Nephron progenitor cell (in vitro differentiated cells): ENCODE results near the gene KLC4.

ENCODE experiments used
- DNase-seq: peaks from one replicate; pipeline ENCODE4 v3.0.0; 2021
- H3K27ac Mint-ChIP-seq: 2 replicates; pipeline ENCODE4 v1.8.0; 2021; ENCODE audit warnings: mild to moderate bottlenecking, moderate library complexity, mixed read lengths
- H3K27me3 Mint-ChIP-seq: 2 replicates; pipeline ENCODE4 v1.8.0; 2021; ENCODE audit warnings: mild to moderate bottlenecking, low read depth, mixed read lengths; ENCODE audit not compliant: poor library complexity
- H3K36me3 Mint-ChIP-seq: 2 replicates; pipeline ENCODE4 v1.8.0; 2021; ENCODE audit warnings: low read depth, mixed read lengths
- H3K4me1 Mint-ChIP-seq: 2 replicates; pipeline ENCODE4 v1.8.0; 2021; ENCODE audit warnings: mixed read lengths
- H3K4me3 Mint-ChIP-seq: 2 replicates; pipeline ENCODE4 v1.8.0; 2021; ENCODE audit warnings: mild to moderate bottlenecking, moderate library complexity, mixed read lengths
- H3K9me3 Mint-ChIP-seq: 2 replicates; pipeline ENCODE4 v1.8.0; 2021; ENCODE audit warnings: mild to moderate bottlenecking, moderate library complexity, mixed read lengths
- TF ChIP-seq, protein P1 (sequence below): fragments of 200-600 bp; sonication (generic); IDR thresholded peaks from 2 replicates; pipeline ENCODE4 v1.5.0; 2021; ENCODE audit warnings: antibody characterized with exemption

Gene KLC4

DNA sequence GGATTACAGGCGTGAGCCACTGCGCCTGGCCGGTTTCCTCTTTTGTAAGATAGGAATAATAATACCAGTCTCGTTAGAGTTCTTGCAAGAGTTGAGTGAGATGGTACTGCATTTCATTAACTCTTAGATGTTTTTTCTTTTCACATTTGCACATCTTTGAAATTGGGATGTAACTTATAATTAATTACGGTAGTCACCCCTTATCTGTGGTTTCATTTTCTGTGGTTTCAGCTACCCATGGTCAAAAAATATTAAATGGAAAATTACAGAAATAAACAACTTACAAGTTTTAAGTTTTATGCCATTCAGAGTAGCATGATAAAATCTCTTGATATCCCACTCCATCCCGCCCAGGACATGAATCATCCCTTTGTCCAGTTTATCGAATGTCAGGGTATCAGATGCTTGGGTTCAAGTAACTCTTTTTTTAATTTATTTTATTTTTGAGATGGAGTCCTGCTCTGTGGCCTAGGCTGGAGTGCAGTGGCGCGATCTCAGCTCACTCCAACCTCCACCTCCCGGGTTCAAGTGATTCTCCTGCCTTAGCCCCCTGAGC, 32.1 kb downstream of the KLC4 start:
- Mint-ChIP-seq H3K4me1 (peaks cover 88% of the 10 kb centered on the region), H3K9me3 (no peaks in the 10 kb centered on the region), H3K27ac (peak overlapping the region; percentile 99), H3K36me3 (no peaks in the 10 kb centered on the region), H3K4me3 (no peak overlapping the region), H3K27me3 (no peaks in the 10 kb centered on the region)
- DNase-seq, result no peak
- TF ChIP-seq, protein P1, sequence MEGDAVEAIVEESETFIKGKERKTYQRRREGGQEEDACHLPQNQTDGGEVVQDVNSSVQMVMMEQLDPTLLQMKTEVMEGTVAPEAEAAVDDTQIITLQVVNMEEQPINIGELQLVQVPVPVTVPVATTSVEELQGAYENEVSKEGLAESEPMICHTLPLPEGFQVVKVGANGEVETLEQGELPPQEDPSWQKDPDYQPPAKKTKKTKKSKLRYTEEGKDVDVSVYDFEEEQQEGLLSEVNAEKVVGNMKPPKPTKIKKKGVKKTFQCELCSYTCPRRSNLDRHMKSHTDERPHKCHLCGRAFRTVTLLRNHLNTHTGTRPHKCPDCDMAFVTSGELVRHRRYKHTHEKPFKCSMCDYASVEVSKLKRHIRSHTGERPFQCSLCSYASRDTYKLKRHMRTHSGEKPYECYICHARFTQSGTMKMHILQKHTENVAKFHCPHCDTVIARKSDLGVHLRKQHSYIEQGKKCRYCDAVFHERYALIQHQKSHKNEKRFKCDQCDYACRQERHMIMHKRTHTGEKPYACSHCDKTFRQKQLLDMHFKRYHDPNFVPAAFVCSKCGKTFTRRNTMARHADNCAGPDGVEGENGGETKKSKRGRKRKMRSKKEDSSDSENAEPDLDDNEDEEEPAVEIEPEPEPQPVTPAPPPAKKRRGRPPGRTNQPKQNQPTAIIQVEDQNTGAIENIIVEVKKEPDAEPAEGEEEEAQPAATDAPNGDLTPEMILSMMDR, result no peak

DNA sequence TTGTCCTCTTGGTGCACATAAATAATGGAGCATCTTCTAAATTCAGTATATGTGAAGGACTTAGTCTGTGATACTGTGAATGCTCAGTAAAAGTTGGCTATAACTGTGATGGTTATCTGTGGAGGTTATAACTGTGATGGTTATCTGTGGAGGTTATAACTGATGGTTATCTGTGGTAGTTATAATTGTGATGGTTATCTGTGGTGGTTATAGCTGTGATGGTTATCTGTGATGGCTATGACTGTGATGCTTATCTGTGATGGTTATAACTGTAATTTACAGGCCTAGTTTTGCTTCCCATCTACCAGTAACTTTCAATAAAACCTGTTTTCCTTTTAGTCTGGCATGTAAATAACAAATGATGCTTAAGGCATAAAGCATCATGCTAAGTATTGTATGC, 33.2 kb downstream of the KLC4 start:
- H3K36me3 Mint-ChIP-seq, result no peaks in the 10 kb centered on the region
- H3K4me1 Mint-ChIP-seq, result peaks cover 88% of the 10 kb centered on the region
- no peaks in the 10 kb centered on the region for H3K27me3 Mint-ChIP-seq
- no peak overlapping the region for H3K4me3 Mint-ChIP-seq
- H3K9me3 Mint-ChIP-seq, result no peaks in the 10 kb centered on the region
- peak overlapping the region; percentile 77 for H3K27ac Mint-ChIP-seq
- TF ChIP-seq, protein P1, result no peak
- no peak for DNase-seq

DNA sequence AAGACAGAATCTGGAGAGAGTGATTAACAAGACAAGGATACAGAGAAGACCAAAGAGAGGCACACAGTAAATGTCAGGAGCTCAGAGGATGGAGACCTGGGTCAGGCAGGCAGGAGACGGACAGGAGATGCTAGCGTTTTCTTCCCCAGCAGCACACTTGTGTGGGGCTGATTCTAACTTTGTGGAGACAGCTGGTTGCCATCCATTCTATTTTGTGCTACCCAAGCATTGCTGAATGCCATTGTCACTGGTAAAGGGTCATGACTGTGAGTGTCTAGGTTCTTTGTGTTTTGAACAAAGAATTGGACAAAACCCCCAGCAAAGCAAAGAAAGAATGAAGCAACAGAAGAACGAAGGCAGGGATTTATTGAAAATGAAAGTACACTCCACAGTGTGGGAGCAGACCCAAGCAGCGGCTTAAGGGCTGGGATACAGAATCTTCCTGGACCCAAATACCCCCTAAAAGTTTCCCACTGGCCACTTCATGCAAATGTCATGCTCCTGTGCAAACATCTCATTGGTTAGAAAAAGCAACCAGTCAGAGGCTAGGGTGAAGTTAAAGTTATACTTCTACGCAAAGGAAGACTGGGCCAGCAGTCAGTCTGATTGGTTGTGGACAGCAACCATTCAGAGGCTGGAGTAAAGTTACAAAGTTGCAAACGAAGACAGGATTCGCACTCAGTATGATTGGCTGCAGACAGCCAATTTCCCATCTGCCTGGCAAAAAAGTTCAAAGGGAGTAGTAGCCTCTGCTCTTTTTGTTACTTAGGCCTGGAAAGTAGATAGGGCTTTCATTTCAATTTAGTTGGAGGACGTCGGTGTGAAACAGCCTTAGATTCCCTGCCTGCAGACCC, 34.2 kb downstream of the KLC4 start:
- no peaks in the 10 kb centered on the region for H3K9me3 Mint-ChIP-seq
- peaks cover 89% of the 10 kb centered on the region for H3K4me1 Mint-ChIP-seq
- no peaks in the 10 kb centered on the region for H3K27me3 Mint-ChIP-seq
- TF ChIP-seq, protein P1, result no peak
- DNase-seq, result no peak
- H3K36me3 Mint-ChIP-seq, result no peaks in the 10 kb centered on the region
- peak overlapping the region; percentile 98 for H3K27ac Mint-ChIP-seq
- H3K4me3 Mint-ChIP-seq, result peak overlapping the region; percentile 69

DNA sequence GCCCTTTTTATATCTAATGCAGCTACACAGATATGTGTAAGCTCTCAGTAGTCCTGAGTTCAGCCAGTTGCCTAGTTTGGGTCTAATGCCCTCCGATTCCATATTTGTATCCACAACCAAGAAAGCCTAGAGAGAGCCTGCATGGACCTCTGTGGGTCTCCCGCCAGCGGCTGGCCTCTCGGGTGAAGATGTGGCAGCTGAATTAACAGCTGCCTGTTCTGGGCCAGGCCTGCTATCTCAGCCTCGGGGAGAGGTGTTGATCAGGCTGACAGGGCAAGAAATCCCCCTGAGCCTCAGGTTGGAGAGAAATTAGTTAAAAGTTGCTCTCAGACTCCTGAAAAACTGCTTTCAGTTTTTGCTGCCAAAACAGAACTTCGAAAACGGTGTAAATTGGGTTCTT, 36.5 kb downstream of the KLC4 start:
- H3K4me1 Mint-ChIP-seq, result peaks cover 66% of the 10 kb centered on the region
- peaks cover 5% of the 10 kb centered on the region for H3K36me3 Mint-ChIP-seq

DNA sequence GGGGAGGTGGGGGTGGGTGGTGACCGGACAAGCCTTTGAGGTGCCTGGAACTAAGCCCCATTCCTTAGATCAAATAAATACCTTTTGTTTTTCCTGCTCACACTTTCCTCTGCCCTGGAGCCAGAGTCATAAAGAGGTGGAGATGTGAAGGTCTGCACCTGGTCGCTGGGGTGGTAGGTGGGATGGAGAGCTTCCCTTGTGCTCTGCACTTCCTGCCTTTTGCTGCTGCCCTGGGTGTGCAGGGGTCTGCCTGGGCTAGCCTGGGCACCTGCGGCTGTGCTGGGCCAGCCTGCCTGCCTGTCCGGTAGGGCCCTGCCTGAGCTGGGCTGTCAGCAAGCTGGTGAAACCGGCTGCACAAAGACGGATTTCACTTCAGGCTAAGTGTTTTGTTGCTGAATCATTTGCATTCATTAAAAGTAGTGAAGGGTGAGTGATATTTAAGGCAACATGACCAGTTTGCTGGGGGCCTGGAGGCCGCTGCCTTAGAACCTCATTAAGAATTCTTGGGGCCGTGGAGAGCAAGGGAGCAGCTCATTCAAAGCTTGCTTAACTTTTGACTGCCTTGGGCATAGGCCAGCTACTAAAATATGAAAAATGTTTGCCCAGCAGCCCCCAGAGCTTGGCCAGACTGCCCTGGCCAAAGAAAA, 37.1 kb downstream of the KLC4 start:
- Mint-ChIP-seq H3K4me3 (no peak overlapping the region), H3K4me1 (peaks cover 60% of the 10 kb centered on the region), H3K9me3 (no peaks in the 10 kb centered on the region), H3K27ac (peak overlapping the region; percentile 95), H3K27me3 (no peaks in the 10 kb centered on the region), H3K36me3 (peaks cover 5% of the 10 kb centered on the region)
- DNase-seq, result peak; percentile 18
- TF ChIP-seq, protein P1, result no peak

More for the DNA sequence above, 36.5 kb downstream of the KLC4 start:
- no peak overlapping the region for H3K4me3 Mint-ChIP-seq
- peak overlapping the region; percentile 95 for H3K27ac Mint-ChIP-seq
- no peak for DNase-seq
- no peaks in the 10 kb centered on the region for H3K27me3 Mint-ChIP-seq
- no peaks in the 10 kb centered on the region for H3K9me3 Mint-ChIP-seq
- TF ChIP-seq, protein P1, result no peak
